SU-DHL-6 (cell line): ENCODE results near the gene CELF5.

Source experiments
- CTCF ChIP-seq: fragments of 200-600 bp; sonication (generic); IDR thresholded peaks from one replicate; pipeline ENCODE4 v1.5.1; 2017; ENCODE audit warnings: antibody characterized with exemption, mild to moderate bottlenecking, low read length, moderate library complexity; ENCODE audit not compliant: insufficient read depth, poor library complexity, severe bottlenecking
- EZH2phosphoT487 ChIP-seq: fragments of 200-600 bp; sonication (generic), shearing (Covaris generic); conservative IDR thresholded peaks from 2 replicates; pipeline ENCODE4 v1.6.1; 2018; ENCODE audit warnings: mild to moderate bottlenecking, antibody characterized with exemption, low read length, moderate library complexity, mixed read lengths

GRCh38 chr19:3296446-3296845 lies 72.0 kb downstream of the CELF5 start:
- no peak for TF ChIP-seq CTCF
- no peak for TF ChIP-seq EZH2phosphoT487
